HG02642 (cell line): Measurements from ENCODE around the gene KAT14.
"Not testable (repeated sequence)": the region's sequence is repeated elsewhere in the genome, so short reads cannot be mapped to it uniquely, and the experiment has no call there.

Source experiments
- ATAC-seq: cut with Tn5 transposase; IDR thresholded peaks from one replicate; pipeline ENCODE4 v1.9.1; 2021; ENCODE audit warnings: mild to moderate bottlenecking; ENCODE audit not compliant: unreplicated experiment, poor library complexity

KAT14 gene

DNA sequence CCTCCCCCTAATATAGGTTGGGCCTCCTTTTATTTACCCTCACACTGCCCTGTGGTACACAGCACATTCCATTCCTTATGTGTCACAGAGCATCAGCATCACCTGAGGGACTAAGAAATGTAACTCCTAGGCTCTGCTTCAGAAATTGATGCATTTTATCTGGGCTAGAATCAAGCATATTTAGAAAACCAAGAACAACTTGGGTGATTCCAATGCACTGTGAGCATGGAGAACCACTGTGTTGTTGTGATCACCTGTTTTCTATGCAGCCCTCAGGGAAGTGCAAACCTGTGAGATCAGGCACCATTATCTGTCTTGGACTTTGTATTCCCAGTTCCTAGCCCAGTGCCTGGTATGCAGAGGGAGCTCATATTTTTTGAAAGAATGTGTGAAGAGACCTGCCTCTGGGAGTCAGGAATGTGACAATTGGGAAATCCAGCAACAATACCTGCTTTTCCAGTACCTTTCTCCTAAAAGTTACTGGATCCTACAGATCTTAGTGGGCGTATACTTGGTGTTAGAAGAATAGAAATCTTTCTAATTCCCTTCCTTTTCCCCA is 7.0 kb downstream of the KAT14 start:
- no peak for ATAC-seq

DNA sequence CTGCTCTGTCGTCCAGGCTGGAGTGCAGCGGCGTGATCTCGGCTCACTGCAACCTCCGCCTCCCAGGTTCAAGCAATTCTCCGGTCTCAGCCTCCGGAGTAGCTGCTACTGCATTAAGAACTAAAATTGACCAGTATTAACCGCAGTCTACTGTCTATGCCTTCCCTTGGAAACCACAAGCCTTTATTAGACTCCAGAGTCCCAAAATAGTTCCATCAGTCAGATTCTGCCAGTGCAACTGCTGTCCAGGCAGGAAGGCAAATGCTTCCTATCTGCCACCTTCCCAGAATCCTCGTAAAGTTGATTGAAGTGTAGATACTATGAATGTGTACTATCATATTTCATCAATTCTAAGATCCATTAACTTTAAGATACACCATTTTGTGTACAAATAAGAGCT is 16.7 kb downstream of the KAT14 start:
- no peak for ATAC-seq

DNA sequence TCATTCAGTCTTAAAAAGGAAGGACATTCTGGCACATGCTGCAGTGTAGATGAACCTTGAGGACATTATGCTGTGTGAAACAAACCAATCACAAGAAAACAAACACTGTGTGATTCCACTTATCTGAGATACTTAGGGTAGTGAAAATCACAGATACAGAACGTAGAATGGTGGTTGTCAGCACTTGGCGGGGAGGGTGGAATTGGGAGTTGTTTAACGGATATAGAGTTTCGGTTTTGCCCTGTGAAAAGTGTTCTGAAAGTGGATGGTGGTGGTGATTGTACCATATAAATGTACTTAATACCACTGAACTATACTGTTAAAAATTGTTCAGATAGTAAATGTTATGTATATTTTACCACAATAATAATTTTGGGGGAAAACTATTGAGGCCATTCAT is 18.4 kb downstream of the KAT14 start:
- ATAC-seq, result no peak

DNA sequence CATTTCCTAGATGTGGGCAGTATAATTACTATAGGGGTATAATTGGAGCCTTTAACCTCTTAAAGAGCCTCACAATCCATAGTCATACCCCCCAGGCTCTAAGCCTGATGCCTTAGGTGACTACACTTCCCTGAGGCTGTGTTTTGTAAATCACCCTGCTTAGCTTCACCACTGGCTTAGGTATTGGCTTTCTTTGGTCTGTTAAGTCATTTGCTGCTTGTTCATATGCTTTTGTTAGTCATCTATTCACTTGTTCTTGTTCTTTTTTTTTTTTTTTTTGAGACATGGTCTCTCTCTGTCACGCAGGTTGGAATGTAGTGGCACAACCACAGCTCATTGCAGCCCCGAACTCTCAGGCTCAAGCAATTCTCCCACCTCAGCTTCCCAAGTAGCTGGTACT is 26.7 kb downstream of the KAT14 start:
- ATAC-seq, result no peak

DNA sequence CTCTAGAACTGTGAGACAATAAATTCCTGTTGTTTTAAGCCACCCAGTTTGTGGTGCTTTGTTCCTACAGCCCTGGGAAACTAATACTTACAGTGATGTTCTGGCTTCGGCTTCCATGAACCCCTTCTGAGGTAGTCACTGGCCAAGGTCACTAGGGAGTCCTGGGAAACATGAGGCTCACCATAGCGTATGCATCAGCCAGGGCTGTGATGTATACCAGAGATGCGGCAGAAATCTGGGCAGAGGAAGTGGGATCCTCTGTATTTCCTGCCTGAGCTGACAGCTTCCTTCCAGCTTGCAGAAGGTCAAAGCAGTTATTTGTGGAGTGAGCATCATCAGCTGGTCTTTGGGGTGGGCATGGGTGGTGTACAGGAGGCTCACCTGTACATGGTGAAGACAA is 27.9 kb downstream of the KAT14 start:
- no peak for ATAC-seq

DNA sequence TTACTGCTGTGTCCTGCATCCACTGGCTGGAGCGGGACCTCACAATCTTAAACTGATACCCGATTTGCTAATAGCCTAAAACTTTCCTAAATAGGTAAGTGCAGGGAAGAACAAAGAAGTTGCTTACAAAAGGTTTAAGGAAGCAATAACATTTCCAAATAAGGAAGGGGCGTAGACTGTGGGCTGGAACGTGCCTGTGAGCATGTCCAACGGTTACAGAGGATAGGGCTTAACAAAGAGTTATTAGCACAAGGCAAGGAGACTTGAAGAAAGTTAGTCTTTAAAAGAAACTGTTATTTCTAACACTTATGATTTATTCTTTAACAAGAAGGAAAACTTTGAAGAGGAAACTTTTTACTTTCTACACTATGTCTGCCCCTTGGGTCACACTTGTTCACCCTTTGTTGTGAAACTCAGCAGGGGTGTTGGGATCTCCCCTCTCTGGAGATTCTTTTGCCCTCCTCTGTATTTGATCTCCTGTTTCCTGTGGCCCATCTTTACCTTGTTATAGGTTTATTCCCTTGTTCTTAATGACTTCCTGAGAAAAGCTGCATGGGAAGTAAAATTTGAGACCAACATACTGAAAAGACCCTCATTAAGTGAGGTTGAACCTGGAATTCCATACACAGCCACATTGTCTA is 28.7 kb downstream of the KAT14 start:
- ATAC-seq, result no peak

DNA sequence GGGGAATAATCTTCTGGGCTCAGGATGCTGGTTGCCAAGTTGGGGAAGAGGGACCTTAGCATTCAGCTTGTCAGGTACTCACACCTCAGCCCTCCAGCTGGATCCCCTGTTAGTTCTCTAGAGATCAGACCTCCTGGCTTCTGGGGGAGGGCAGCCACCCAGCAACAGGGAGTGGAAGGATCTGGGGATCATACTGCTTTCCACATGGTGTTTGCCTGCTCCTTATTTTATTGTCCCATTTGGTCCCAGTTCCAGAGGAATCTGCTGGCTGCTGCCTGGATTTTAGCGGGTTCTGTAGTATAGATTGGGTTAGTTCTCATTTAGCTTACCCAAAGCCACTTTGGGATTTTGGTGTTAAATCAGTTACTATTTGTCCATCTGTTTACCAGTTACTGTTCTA is 29.3 kb downstream of the KAT14 start:
- no peak for ATAC-seq

DNA sequence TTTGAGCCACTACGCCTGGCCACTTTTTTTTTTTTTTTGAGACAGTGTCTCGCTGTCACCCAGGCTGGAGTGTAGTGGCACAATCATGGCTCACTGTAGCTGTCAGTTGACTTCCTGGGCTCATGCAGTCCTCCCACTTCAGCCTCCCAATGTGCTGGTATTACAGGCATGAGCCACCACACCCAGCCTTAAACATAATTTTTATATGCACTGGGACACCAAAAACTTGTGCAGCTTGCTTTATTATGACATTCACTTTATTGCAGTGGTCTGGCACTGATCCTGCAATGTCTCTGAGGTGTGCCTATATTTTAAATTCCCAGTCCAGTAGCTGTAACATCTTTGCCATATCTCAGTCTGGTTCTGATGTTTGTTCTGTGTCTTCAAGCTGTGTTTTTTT is 34.7 kb downstream of the KAT14 start:
- no peak for ATAC-seq

DNA sequence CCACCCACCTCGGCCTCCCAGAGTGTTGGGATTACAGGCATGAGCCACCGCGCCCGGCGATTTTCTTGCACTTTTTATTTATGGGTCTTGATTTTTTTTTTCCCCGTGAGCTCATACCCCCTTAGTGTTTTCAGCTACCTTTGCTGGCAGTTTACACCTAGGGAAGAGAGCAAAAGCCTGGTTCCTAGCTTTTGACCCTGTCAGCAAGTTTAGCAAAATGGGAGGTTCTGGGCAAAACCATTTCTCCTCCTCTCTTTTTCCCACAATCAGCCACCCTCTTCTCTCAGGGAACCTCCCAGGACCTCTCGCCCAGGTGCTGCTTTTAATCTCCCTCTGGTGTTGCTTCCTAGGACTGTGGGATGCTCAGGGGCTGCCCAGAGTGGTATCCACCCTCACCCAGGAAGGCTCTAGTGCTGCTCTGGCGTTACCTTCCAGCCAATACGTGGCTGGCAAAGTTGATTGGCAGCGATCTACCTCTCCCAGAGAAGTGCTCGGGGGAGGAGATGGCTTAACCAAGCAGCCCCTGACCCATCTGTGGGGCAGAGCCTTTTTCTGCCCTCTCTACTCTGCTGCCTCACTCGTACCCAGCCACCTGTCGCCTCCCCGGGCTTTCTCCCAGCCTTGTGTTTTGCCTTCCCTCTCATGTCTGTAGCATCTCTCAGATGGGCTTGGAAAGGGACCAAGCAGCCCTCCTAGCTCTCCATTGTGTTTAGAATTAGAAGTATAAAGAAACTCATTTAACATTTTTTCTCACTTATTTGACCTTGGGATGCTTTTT is 37.4 kb downstream of the KAT14 start:
- ATAC-seq, result no peak

DNA sequence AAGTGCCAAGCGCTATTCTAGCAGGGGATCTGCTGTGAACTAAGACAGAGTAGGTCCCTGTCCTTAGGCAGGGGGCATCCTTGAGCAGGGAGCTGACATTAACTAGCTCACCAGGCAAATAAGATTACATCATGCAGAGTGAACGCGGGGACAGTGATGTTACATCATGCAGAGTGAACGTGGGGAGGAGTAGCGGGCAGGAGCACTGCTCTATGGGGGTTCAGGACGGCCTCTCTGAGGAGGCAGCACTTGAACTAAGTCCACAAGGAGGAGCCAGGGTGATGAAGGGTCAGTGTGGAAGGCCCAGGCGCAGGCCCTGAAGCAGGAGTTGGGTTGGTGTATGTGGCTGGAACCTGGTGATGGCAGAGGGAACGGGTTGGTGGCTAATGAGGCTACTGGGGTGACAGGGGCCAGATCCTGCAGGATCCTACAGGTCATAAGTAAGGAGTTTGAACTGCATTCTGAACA is 38.7 kb downstream of the KAT14 start:
- no peak for ATAC-seq

DNA sequence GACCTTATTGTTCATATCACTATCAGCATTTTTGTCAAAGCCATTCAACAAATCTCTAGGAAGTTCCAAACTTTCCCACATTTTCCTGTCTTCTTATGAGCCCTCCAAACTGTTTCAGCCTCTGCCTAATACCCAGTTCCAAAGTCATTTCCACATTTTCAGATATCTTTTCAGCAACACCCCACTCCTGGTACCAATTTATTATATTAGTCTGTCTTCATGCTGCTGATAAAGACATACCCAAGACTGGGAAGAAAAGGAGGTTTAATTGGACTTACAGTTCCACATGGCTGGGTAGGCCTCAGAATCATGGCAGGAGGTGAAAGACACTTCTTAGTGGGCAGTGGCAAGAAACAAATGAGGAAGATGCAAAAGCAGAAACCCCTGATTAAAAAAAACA is 42.7 kb downstream of the KAT14 start:
- not testable (repeated sequence) for ATAC-seq

DNA sequence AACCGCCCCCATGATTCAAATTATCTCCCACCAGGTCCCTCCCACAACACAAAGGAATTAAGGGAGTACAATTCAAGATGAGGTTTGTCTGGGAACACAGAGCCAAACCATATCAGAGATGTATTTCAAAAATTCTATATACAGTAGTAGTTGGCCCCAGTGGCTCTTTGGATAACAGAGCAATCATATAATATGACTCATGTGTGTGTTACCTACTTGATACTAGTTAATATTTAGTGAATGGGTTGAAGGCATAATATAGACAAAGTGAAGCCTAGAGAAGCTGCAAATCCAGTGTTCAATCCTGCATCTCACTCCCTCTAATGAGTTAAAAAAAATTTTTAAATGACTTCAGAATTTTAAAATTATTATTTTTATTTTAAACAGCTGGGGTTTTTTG is 43.2 kb downstream of the KAT14 start:
- ATAC-seq, result no peak

DNA sequence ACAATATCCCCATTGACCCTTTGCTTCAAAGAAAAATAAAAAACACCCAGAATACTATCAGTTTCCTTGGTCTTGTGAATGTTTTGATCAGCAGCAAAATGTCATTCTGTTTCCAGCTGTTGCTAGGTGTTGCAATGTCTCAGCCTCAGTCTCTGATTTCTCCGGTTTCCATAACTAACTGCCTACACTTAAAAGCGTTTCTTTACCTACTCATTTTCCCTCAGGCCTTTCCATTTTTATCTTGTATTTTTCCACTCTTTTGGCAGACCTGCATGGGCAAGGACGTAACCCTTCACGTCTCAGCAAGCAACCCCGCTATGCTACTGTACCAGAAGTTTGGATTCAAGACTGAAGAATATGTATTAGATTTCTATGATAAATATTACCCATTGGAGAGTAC is 49.4 kb downstream of the KAT14 start:
- ATAC-seq, result no peak

DNA sequence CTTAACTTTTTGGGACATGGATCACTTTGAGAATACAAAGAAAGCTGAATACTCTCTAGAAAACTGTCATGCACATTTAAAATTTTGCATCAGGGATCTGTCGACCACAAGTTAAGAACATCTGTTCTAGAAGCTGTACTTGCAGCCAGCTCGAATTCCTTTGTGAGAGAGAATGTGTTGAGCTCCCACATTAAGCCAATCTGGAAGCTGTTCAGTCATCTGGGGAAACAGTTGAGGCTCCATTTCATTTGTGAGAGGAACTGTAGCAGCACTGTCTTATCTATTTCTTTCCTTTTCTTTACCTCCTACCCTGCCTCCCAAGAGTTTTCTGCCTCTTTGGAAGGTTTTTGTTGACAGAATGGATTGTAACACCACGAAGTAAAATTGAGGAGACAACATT is 50.8 kb downstream of the KAT14 start:
- no peak for ATAC-seq

DNA sequence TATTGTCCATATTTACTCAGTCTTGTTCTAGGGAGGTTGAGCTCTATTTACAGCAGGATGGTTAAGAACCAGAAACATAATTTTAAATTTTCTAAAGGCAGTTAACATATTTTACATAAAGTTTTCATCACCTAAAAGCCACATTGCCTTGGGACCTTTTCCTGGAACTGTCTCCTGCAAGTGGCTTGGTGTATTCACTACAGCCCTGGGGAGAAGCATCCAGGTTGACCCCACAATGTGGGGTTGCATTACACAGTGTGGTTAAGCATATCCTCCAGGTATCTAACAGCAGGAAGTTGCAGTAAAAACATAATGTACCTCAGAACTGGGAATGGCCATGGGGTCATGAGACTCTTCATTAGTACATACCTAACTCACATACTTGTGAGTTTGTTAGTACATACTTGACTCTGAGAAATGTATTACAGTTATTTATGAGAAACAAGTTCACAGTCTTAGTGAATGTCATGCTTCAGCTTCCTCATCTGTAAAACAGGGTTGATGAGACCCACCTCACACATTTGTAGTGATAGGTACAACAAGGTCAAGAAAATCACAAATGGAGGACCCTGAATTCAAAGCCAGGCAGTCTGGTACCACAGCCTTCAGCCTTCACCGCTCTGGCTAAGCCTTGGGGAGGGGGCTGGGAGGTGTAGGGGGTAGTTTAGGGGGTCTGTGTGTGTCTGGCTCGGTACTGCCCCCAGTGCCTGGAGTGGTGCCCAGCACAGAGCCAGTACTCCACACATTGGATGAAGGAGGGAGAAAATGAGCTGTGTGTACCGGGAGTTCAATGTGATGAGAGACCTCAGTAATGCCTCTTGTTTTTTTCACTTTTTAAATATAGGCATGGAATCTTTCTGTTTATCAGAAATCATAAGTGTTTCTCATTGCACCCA is 52.9 kb downstream of the KAT14 start:
- ATAC-seq, result no peak

DNA sequence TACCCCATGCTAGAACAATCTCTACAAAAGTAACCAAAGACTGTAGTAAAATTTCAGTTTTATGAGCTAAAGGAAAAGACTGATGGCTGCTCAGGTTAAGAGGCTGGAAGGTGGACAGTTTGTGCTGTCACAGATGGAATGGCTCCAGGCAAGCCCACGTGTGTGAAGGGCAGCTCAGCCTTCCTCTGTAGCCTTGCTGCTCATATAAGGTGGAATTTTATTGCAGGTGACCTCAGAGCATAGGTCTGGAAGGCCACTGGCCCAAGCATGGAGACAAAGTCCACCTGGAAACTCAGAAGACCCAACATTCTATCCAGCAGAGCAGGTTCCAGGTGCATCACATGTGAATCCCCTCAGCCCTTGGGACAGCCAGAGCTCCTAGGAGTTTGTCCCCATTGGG is 53.6 kb downstream of the KAT14 start:
- no peak for ATAC-seq

DNA sequence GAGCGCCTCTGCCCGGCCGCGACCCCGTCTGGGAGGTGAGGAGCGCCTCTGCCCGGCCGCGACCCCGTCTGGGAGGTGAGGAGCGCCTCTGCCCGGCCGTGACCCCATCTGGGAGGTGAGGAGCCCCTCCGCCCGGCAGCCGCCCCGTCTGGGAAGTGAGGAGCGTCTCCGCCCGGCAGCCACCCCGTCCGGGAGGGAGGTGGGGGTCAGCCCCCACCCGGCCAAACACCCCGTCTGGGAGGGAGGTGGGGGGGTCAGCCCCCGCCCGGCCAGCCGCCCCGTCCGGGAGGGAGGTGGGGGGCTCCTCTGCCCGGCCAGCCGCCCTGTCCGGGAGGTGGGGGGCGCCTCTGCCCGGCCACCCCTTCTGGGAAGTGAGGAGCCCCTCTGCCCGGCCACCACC is 56.8 kb downstream of the KAT14 start:
- ATAC-seq, result not testable (repeated sequence)

DNA sequence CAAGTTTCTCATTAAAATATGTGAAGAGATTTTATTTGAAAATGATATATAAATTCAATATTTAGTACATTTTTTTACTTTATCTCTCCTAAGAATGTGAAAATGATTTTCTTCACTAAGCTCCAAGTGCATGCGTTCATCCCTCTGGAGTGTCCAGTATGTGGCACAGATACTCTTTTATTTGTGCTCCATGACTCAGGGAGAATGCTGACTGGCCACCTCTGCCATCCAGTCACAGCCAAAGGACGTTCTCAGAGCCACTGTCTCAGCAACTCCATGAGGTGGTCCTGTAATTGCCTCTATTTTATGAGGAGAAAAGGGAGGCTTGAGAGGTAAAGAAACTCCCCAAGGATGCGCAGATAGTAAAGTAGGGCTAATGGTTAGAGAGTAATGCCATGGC is 58.3 kb downstream of the KAT14 start:
- no peak for ATAC-seq

DNA sequence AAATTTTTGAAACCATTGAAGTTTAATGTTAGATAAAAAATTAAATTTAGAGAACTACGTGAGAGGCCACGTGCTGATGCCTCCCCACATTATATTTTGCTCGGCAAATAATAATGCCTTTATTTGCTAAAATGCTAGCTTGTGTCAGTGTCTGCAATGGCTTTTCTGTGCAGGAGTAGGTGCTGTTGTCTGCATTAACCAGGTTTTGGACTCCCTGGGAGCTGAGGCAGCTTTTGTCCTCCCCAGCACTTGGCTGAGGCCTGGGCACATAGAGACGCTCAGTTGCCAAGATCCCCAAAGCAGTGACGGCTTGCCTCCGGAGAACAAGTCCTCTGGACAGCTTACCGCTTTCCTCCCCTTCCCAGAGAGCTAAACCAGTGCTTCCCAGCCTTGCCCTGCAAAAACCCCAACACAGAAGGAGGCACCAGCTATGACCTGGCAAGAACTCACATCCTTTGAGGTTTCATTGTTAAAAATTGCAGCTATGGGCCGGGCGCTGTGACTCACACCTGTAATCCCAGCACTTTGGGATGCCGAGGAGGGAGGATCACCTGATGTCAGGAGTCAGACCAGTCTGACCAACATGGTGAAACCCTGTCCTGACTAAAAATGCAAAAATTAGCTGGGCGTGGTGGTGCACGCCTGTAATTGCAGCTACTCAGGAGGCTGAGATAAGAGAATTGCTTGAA is 59.9 kb downstream of the KAT14 start:
- no peak for ATAC-seq

DNA sequence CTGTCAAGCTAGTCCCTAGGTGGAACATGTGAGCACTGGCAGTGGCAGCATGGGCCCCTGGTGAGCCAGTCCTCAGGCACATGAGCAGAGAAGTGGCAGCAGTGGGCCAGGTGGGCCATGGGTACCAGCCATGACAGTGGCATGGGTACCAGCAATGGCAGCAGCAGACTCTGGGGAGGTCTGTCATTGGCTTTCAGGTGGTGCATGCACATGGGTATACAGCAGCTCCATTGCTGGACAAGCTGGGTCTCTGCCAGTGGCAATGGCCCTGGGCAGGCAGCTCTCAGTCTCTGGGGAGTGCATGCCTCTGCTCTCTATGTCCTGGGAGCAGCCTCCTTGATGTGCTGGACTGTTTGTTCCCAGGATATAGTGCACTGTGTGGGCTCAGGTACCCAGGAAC is 65.3 kb downstream of the KAT14 start:
- no peak for ATAC-seq
